ENCODE results near the gene SYNE2.

GRCh38 chr14:64220466-64220865 is 367.7 kb downstream of the SYNE2 start:
- TF ChIP-seq, protein P1, sequence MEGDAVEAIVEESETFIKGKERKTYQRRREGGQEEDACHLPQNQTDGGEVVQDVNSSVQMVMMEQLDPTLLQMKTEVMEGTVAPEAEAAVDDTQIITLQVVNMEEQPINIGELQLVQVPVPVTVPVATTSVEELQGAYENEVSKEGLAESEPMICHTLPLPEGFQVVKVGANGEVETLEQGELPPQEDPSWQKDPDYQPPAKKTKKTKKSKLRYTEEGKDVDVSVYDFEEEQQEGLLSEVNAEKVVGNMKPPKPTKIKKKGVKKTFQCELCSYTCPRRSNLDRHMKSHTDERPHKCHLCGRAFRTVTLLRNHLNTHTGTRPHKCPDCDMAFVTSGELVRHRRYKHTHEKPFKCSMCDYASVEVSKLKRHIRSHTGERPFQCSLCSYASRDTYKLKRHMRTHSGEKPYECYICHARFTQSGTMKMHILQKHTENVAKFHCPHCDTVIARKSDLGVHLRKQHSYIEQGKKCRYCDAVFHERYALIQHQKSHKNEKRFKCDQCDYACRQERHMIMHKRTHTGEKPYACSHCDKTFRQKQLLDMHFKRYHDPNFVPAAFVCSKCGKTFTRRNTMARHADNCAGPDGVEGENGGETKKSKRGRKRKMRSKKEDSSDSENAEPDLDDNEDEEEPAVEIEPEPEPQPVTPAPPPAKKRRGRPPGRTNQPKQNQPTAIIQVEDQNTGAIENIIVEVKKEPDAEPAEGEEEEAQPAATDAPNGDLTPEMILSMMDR (conservative IDR thresholded peaks at IDR 0.05; ENCODE audit: low read length), result no peak
- TF ChIP-seq EZH2phosphoT487 (IDR thresholded peaks at IDR 0.05; ENCODE audit: borderline replicate concordance, low read depth, low read length), result no peak
